ENCODE measurements around the gene SULT2B1. TPM values are rescaled to one million over a fixed set of nuclear protein-coding genes. Genes with fewer than 3 reads are reported as not detected.

The SULT2B1 gene
- total RNA-seq, 4 donors from 2014 or later = 0.93 to 3.9 (median 1.0) TPM; not detected in 1

GRCh38 chr19:48508729-48509411 lies 43.1 kb upstream of the SULT2B1 start:
- Histone ChIP-seq H3K9me3 (no peaks in the 10 kb centered on the region), H3K36me3 (no peaks in the 10 kb centered on the region), H3K4me3 (no peak overlapping the region), H3K4me1 (peaks cover 0 to 28% (median 9%) of the 10 kb centered on the region in 3 donors), H3K27me3 (peaks cover 43% of the 10 kb centered on the region), H3K27ac (no peak overlapping the region)
- no peak for ATAC-seq
- WGBS, 2 donors (ENCODE audit: low coverage in 1 of 2) = 55% methylated on average over 3 of the region's 32 CpGs; no CpG with 5 or more reads in 1 of the 2 donors
- TF ChIP-seq POLR2A (IDR thresholded peaks at IDR 0.05) (no peak), EP300 (IDR thresholded peaks at IDR 0.05) (no peak), POLR2AphosphoS5 (IDR thresholded peaks at IDR 0.05) (no peak)
- TF ChIP-seq, protein P1, sequence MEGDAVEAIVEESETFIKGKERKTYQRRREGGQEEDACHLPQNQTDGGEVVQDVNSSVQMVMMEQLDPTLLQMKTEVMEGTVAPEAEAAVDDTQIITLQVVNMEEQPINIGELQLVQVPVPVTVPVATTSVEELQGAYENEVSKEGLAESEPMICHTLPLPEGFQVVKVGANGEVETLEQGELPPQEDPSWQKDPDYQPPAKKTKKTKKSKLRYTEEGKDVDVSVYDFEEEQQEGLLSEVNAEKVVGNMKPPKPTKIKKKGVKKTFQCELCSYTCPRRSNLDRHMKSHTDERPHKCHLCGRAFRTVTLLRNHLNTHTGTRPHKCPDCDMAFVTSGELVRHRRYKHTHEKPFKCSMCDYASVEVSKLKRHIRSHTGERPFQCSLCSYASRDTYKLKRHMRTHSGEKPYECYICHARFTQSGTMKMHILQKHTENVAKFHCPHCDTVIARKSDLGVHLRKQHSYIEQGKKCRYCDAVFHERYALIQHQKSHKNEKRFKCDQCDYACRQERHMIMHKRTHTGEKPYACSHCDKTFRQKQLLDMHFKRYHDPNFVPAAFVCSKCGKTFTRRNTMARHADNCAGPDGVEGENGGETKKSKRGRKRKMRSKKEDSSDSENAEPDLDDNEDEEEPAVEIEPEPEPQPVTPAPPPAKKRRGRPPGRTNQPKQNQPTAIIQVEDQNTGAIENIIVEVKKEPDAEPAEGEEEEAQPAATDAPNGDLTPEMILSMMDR (IDR thresholded peaks at IDR 0.05) = no peak

GRCh38 chr19:48509467-48510194 lies 42.3 kb upstream of the SULT2B1 start:
- 75% methylated on average over 6 of the region's 12 CpGs; no CpG with 5 or more reads in 1 of the 2 donors for WGBS, 2 donors (ENCODE audit: low coverage in 1 of 2)
- Histone ChIP-seq H3K4me1 (peaks cover 0 to 31% (median 10%) of the 10 kb centered on the region in 3 donors), H3K9me3 (no peaks in the 10 kb centered on the region), H3K36me3 (no peaks in the 10 kb centered on the region), H3K27ac (no peak overlapping the region), H3K4me3 (no peak overlapping the region), H3K27me3 (peaks cover 48% of the 10 kb centered on the region)
- no peak for ATAC-seq
- TF ChIP-seq EP300 (IDR thresholded peaks at IDR 0.05) = no peak
- TF ChIP-seq, protein P1 (IDR thresholded peaks at IDR 0.05) = no peak

DNA sequence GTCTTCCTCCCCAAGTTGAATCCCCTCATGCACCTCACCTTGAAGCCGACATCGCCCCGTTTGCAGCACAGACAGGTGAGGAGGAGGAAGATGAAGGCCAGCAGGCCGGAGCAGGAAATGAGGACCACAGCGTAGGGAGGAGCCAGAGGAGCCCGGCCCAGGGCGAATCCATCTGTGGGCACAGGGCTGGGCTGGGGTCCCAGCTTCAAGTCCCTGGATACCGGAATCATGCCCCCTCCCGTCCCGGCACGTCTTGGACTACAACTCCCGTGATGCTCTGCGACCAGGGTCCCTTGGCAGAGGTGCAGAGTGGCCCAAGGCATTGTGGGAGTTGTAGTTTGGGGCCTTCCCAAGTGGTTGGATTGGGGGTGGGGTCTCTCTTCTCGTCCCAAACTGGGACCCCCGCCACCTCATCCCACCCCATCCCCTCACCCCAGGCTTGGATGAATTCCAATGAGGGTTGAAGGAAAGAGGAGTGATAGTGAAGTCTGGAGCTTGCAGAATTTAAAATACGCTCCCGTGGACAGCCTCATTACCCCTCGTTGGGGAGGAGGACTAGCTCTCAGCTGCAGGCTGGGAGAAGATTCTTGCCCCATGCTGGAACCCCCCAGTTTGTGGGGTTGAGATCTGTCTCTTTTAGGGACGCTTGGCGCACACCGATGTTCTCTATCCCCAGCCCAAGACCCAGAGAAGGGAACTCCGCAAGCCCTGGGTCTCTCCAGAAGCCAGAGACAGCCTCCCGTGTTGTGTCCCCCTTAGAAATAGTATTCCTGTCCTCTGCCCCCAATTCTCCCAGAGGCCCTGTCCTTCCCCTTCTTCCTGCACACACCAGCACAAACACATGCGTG lies 41.3 kb upstream of the SULT2B1 start:
- WGBS, 2 donors (ENCODE audit: low coverage in 1 of 2) = 6 to 12% methylated on average over 5 to 12 of the region's 24 CpGs
- Histone ChIP-seq H3K9me3 (no peaks in the 10 kb centered on the region), H3K27me3 (peaks cover 48% of the 10 kb centered on the region), H3K36me3 (no peaks in the 10 kb centered on the region), H3K4me1 (peaks cover 0 to 31% (median 10%) of the 10 kb centered on the region in 3 donors), H3K27ac (no peak overlapping the region), H3K4me3 (peak overlapping the region in 1 of 2 donors; percentile 18)
- no peak for TF ChIP-seq POLR2AphosphoS5 (IDR thresholded peaks at IDR 0.05)
- TF ChIP-seq, protein P1 (IDR thresholded peaks at IDR 0.05) = no peak
- TF ChIP-seq POLR2A (IDR thresholded peaks at IDR 0.05) = no peak
- no peak for TF ChIP-seq EP300 (IDR thresholded peaks at IDR 0.05)
- peak; percentile 76 for ATAC-seq

GRCh38 chr19:48511321-48511731 lies 40.6 kb upstream of the SULT2B1 start:
- peaks cover 0 to 31% (median 10%) of the 10 kb centered on the region in 3 donors for H3K4me1 ChIP-seq
- no peaks in the 10 kb centered on the region for H3K9me3 ChIP-seq
- peaks cover 48% of the 10 kb centered on the region for H3K27me3 ChIP-seq
- no peak for TF ChIP-seq POLR2AphosphoS5 (IDR thresholded peaks at IDR 0.05)
- TF ChIP-seq EP300 (IDR thresholded peaks at IDR 0.05) = no peak
- no peak for TF ChIP-seq POLR2A (IDR thresholded peaks at IDR 0.05)
- TF ChIP-seq, protein P1 (IDR thresholded peaks at IDR 0.05) = no peak
- no peaks in the 10 kb centered on the region for H3K36me3 ChIP-seq
- peak overlapping the region in 1 of 2 donors; percentile 18 for H3K4me3 ChIP-seq
- H3K27ac ChIP-seq = no peak overlapping the region
- no peak for ATAC-seq
- WGBS, 2 donors (ENCODE audit: low coverage in 1 of 2) = 5% methylated on average over 13 of the region's 32 CpGs; no CpG with 5 or more reads in 1 of the 2 donors
